Transverse colon (tissue), 3 donors: ENCODE results near the gene ARHGEF16.

Source experiments
- CTCF ChIP-seq, 5 experiments: fragments of 200-600 bp in 3 of 5; fragments of 450-650 bp in 2 of 5; sonication (generic) in 3 of 5; IDR thresholded peaks; 1 replicate in 2 of 5; 2 replicates in 3 of 5; pipeline ENCODE4 v1.5.1; 2016 to 2017; ENCODE audit warnings: antibody characterized with exemption in 5 of 5, inconsistent platforms in 3 of 5, mild to moderate bottlenecking in 2 of 5, moderate library complexity in 1 of 5
- POLR2A ChIP-seq: fragments of 450-650 bp; IDR thresholded peaks from one replicate; pipeline ENCODE4 v1.6.1; 2016; ENCODE audit warnings: antibody characterized with exemption, mild to moderate bottlenecking, moderate library complexity

DNA sequence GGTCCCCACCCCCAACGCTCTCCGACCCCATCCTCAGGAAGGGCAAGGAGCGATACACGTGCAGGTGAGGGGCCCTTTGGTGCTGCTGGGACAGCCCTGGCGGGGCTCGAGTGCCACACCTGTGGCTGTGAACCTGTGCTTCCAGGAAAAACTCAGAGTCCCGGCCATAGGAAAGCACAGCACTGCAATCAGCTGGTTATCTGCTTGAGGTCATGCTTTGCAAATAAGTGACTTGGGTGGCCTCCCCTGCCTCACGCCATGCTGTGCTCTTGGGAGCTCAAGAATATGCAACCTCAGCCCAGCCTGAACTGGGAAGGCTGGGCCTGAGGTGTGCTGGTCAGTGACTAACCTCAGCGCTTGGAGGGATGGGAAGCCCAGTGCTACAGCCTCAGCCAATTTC lies 36.5 kb upstream of the ARHGEF16 start:
- no peak for TF ChIP-seq CTCF (IDR thresholded peaks at IDR 0.05)
- no peak for TF ChIP-seq POLR2A
